Right lobe of liver (tissue), 4 donors: ENCODE data around the gene HACD2.

ENCODE experiments used
- POLR2A ChIP-seq: fragments of 450-650 bp; IDR thresholded peaks from one replicate; pipeline ENCODE4 v1.6.1; 2017; ENCODE audit warnings: antibody characterized with exemption, mild to moderate bottlenecking
- TF ChIP-seq, protein P1 (sequence below), 4 donors: fragments of 200-600 bp in 3 of 4; fragments of 450-650 bp in 1 of 4; IDR thresholded peaks; one replicate each; pipeline versions ENCODE4 v1.5.1 to v1.8.0; 2016 to 2022; ENCODE audit warnings: antibody characterized with exemption in 4 of 4, mild to moderate bottlenecking in 2 of 4
- donor health status: DM: no; HTN: no; CAD: no.
- donor health status: DM: no; HTN: no; CAD: no.
- donor health status: DM: no; HTN: yes; CAD: no.

GRCh38 chr3:123469323-123469995 lies 115.4 kb downstream of the HACD2 start:
- TF ChIP-seq, protein P1, sequence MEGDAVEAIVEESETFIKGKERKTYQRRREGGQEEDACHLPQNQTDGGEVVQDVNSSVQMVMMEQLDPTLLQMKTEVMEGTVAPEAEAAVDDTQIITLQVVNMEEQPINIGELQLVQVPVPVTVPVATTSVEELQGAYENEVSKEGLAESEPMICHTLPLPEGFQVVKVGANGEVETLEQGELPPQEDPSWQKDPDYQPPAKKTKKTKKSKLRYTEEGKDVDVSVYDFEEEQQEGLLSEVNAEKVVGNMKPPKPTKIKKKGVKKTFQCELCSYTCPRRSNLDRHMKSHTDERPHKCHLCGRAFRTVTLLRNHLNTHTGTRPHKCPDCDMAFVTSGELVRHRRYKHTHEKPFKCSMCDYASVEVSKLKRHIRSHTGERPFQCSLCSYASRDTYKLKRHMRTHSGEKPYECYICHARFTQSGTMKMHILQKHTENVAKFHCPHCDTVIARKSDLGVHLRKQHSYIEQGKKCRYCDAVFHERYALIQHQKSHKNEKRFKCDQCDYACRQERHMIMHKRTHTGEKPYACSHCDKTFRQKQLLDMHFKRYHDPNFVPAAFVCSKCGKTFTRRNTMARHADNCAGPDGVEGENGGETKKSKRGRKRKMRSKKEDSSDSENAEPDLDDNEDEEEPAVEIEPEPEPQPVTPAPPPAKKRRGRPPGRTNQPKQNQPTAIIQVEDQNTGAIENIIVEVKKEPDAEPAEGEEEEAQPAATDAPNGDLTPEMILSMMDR (IDR thresholded peaks at IDR 0.05), result no peak
- no peak for TF ChIP-seq POLR2A
